SW 1271 (cell line): Measurements from ENCODE around the gene HAUS3.
"Not testable (repeated sequence)": the region's sequence is repeated elsewhere in the genome, so short reads cannot be mapped to it uniquely, and the experiment has no call there.

Experiments
- DNase-seq, 2 experiments: peaks; one replicate each; lab custom pipeline; 2025; lab: John Stamatoyannopoulos, UW

The HAUS3 gene

DNA sequence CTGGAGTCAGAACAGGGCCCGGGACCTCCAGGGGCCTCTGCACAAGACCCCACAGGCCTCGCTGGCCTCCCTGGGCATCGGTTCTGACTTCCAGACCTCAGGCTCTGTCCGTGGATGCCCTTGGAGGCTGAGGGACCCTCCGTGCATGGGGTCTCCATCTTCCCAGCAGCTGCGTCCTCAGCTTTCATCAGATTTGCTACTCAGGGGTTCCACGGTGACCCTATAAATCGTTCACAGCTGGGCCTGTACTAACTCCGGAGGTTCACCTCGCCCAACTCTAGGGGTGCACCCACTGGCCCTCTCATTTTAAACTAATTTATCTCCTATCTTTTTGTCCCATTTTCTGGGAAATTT lies 33.1 kb upstream of the HAUS3 start:
- DNase-seq = not testable (repeated sequence)

DNA sequence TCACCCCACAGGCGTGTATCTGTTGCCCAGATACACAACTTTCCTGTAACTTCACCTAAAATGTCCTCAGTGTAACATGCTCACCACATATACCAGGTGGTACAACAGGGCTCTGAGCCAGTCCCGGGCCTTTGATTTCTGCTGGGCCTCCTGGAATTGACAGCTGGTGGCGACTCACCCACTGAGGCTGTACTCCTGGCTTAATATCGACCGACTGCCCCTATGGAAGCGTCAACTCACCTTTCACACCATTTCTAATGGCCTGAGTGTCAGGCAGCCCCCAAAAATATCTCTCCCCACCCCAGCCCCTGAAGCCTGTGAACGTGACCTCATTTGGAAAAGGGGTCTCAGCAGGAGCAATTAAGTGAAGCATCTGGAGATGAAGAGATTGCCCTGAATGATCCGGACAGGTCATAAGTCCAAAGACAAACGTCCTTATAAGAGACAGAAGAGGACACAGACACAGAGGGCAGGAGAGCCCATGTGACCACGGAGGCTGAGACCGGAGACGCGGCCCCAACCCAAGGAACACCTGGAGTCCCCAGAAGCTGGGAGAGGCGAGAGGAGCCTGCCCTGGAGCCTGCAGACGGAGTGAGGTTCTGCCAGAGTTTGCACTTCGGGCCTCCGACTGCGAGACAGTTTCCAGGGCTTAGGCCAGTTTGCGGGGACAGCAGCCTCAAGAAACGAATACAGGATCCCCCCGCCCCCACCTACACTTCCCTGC lies 32.6 kb upstream of the HAUS3 start:
- no peak for DNase-seq

DNA sequence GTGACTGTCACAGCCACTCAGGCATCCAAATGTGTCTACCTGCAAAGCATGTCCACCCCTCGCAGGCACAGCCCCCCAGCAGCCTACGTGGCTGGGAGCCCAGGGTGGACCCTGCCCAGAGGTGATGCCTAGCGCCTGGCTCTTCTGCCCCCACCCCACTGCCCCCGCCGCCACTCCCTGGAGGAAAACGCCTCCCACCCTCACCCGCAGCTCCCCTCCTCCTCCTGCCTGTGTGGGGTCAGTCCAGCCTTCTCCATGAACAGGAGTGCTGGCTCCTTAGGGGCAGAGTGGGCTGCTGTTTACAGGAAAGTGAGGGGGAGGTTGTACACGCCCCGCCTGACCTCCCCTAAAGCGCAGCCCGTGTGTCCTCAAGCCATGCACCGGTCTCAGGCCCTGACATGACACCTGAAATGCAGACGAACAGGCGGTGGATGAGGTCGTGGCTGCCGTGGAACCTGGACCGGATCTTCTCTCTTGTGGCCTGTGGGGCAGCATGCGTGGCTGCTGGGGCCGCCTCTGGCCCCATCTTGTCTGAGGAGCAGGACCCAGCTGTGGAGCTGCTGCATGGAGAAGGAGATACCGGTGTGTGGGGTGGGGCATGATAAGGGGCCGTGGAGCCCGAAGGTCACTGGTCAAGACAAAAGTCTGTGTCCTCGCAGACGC lies 31.9 kb upstream of the HAUS3 start:
- no peak for DNase-seq

DNA sequence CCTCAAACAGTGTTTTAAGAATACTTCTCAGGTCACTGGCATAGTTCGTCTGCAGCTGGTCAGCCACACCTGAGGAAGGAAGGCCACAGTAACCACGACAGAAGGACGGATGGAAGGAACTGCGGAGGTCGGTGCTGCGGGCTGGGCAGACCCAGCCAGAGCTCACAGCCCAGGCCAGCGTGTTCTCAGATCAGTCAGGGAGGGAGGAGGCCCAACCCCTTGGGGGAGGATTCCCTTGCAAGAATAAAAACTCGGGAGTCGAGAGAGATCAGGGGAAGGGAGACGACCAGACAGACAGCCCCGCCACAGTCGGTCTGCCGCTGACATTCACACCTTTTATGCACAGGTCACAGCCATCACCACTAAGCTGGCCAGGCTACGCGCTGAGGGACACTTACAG lies 31.3 kb upstream of the HAUS3 start:
- DNase-seq = no peak

DNA sequence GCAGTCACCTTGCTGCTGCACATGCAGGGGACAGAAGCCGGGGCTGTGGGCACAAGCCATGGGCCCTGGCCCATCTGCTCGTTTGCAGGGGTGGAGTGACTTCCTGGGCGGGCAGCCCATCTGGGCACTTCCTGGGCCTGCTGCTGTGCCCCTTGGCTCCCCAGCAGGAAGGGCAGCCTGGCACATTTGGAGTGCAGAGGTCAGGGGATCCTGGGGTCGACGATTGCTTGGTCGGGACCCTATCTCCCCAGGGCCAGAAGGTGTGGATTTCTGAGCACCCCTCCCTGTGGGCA lies 30.9 kb upstream of the HAUS3 start:
- no peak for DNase-seq

DNA sequence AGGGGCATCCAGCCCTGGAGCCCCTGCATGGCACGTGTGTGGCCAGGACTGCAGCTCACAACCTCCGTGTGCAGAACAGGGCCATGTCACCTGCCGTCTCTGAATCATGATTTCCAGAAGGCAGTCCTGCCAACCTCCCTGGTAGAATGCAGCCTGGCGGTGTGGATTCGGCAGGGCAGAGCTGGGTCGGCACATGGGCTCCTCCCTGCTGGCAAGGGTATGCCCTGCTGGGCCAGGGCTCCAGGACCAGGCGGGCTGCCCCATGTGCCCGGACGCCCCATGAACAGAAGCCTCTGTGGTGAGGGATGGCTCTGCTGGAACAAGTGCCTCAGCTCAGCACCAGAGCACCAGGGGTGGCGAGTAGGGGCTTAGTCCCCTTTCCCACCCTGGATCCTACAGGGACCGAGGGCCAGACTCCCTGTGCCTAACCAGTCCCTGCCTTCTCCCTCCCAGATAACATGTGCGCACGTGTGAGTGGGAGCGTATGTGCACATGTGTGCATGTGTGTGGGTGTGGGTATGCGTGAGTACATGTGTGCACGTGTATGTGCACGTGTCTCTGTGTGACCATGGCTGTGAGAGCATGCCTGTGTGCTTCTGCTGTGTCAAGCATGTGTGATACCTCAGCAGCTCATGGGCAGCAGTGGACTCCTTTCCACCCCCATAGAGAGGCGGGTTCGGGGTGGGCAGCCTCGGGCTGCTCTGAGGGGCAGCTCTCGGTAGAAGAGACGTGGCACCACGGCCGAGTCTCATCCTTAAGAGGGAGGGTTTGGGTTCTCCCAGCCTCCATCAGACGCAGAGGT lies 30.3 kb upstream of the HAUS3 start:
- no peak for DNase-seq

DNA sequence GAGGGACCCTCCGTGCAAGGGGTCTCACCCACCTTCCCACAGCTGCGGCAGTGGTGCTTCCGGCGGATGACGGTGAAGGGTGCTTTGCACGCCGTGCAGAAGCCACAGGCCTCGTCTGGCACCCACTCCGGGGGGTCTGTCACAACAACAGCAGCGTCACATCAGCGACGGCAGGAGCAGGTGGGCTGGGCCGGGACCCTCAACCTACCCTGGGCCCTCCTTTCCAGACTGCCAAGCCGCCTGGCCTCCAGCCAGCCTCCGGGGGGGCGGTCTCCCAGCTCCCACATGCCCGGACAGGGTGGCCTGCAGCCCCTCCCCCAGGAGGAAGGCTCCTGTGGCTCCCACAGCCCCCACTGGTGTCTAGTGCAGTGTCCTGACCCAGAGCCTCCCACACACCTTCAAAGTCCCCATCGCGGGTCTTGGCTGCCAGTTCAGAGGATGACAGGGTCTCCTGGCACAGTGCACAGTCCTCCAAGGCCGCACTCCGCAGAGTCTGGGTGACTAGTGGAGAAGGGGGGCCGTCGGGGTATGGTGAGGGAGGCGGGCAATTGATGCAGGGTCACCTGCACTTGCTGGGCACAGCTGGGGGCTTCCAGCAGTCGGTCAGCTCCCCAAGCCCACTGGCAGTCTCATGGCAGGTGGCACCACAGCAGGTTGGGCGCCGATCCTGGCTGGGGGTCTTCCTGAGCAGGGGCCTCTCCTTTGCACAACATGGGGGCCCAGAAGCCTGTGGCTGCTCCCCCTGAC lies 29.5 kb upstream of the HAUS3 start:
- no peak for DNase-seq

DNA sequence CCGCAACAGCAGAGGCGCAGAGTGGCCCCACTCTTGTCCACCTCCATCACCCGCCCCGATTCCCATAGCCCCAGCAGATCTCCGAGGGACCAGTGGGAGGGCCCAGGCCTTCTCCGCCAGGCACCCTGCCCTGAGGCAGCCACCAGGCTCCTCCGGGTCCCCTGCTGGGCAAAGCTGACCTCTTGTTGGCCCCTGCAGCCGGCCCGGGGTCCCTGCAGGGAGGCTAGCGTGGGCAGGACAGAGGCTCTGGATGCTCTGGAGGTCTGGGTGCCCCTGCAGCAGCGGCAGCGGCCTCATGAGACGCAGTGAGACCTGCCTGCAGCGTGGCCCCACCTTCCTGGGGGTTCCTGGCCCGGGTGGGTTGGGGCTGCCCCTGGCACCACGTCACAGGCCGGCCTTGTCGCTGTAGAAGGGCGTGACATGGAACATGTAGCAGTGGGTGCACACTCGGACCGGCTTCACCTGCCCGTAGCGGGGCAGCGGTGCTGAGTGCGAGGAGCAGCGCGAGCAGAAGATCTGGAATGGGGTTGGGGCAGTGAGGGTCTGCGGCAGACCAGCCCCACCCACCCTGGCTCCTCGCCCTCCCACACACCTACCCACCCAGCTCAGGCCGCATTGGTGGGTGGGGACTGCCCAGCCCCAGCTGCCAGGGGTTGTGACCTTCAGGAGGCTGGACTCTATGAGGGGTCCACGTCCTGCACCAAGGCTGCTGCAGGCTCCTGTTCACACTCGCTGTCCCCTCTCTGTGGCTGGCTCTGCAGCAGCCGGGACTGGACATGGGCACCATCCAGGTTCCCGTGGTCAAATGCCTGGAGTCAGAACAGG lies 28.6 kb upstream of the HAUS3 start:
- no peak for DNase-seq

DNA sequence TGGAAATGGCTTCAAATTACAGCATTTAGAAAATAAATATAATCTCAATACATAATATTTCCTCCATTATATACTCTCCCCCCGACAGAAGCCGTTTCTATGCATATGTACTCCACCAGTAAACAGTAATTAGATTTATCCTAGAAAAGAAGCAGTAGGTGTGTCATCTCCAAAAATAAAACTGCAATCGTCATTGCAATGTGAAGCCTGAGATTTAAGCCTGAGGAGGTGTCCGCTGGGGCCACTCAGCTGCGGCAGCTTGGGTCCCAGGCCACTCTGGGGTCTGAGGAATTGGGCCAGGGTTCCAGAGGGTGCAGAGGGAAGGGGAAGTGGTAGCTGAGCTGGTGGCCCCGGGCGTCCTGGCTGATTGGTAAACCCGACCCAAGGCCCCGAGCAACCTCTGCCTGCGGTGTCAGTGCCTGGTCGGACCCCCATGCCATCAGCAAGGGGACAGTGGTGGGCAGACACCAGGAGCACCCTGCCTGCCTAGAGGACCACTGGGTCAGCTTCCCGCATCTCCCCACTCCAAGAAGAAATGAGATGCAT lies 27.8 kb upstream of the HAUS3 start:
- no peak for DNase-seq

GRCh38 chr4:2269206-2269531 lies 27.2 kb upstream of the HAUS3 start:
- DNase-seq = no peak

DNA sequence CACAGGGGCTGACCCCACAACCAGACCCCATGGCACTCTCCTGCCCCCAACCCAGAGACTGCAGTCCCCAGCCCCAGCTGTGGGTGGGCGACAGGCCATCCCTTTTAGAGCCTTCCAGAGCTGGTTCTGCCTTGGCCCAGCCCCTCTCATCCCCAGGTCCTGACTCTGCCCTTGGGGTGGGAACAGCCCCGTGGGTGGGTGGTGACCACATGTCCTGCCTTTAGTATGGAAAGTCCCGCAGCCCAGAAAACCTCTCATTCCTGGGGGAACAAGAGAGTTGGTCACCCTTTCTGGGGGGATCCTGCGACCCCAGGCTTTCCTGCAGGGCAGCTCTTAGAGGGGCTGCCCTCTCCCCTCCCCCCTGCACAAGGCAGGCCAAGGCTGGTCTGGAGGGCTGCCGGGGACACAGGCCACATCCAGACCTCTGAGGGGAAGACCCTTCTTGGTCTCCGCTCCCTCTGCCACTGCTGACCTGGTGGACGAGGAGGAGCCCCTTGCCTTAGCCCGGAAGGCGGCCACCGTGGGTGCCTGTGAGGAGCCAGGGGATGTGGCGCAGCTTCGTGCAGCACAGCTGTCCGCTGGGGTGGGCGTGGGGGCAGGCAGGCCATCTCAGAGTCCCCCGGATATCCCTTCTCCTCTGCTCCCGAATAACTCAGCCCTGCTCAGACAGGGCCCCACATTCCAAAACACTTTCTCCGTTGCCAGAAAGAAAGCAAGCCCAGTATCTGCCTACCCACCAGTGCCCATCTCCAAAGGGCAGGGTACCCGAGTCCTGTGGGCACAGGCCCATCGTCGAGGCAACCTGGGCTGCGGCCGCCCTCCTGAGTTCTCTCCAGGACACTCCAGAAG lies 26.7 kb upstream of the HAUS3 start:
- DNase-seq = no peak

DNA sequence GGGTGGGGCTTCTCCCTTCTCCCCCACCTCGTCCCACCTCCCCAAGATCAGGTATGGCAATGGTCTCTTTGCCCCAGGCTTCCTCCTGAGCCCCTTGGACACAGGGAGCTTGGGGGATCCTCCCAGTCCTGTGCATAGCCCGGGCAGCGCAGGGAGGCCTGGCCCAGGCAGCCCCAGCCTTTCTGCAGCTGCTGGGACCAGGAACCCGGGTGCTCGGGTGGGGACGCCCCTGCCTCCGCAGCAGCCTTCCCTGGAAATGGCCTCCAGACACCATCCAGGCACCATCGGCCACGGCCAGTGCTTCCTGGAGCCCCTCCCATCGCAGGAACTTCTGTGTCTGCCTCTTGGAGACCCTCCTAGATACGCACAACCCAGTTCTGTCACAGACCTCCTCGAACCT lies 25.9 kb upstream of the HAUS3 start:
- no peak for DNase-seq

GRCh38 chr4:2267320-2267811 lies 25.4 kb upstream of the HAUS3 start:
- no peak for DNase-seq

DNA sequence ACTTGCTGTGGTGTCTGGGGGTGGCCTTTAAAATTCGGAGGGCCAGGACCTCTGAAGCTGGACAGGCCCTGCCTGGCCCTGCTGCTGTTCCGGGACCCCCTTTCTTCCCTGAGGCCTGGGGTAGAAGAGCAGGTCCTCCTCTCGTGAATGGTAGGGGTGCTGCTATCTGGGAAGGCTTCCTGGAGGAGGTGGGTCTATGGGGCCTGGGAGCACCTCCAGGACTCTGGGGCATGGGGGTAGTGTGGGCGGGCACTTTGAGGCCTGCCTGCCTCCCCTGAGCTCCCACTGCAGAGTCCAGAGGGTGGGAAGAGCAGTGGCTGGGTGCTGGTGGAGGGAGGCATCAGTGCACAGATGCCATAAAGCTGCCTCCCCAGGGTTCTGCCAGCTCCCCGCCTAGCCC lies 24.9 kb upstream of the HAUS3 start:
- DNase-seq = no peak

- DNase-seq = no peak
Measured at GRCh38 chr4:2266181-2266580, 24.3 kb upstream of the HAUS3 start.

- no peak for DNase-seq
Measured at GRCh38 chr4:2265113-2266110, 23.5 kb upstream of the HAUS3 start.

GRCh38 chr4:2264481-2265041 lies 22.6 kb upstream of the HAUS3 start:
- DNase-seq = no peak

GRCh38 chr4:2263926-2264321 lies 22.0 kb upstream of the HAUS3 start:
- DNase-seq = no peak

DNA sequence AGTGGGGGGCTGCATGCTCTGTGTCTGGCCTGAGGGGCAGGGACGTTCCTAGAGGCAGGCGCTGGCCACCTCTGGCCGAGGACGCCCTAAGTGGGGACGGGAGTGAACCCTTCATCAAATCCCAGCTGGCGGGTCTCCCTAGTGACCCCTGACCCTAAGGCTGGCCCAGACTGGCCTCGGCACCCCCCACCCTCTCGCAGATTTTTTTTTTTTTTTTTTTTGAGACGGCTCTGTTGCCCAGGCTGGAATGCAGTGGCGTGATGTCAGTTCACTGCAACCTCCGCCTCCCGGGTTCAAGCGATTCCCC lies 21.0 kb upstream of the HAUS3 start:
- no peak for DNase-seq
